CD4-positive, alpha-beta T cell (primary cell): ENCODE data around the gene KYNU. TPM values are rescaled to one million over a fixed set of nuclear protein-coding genes. Genes with fewer than 3 reads are reported as not detected.
"Not testable (repeated sequence)": the region's sequence is repeated elsewhere in the genome, so short reads cannot be mapped to it uniquely, and the experiment has no call there.

Source experiments
- ATAC-seq: fragments of 200-7000 bp; cut with Tn5 transposase; one replicate; pipeline ENCODE4 v1.10.0; 2022; ENCODE audit warnings: mild to moderate bottlenecking; ENCODE audit not compliant: poor library complexity
- CTCF ChIA-PET: fragments of 350-600 bp; sonication (Branson Sonifier 250); formaldehyde crosslinking; loops from one replicate; lab custom pipeline; 2021; ENCODE audit warnings: antibody characterized with exemption, inconsistent platforms; lab: Charles Lee
- POLR2A ChIA-PET: fragments of 350-600 bp; sonication (Branson Sonifier 250); formaldehyde crosslinking; loops from one replicate; lab custom pipeline; 2021; ENCODE audit warnings: antibody characterized with exemption, inconsistent platforms; lab: Charles Lee
- DNase-seq, 14 experiments: peaks; one replicate each; pipeline ENCODE4 v3.0.0-alpha.2; 2013 to 2020; ENCODE audit warnings: mixed read lengths in 2 of 14
- H3K27ac ChIP-seq, 2 donors: one replicate each; pipeline versions ENCODE4 v1.5.1 to v1.7.0; 2013; ENCODE audit warnings: low read length in 2 of 2, low read depth in 1 of 2, mild to moderate bottlenecking in 1 of 2
- H3K27me3 ChIP-seq, 2 experiments: 1 replicate in 1 of 2; 2 replicates in 1 of 2; pipeline versions ENCODE4 v1.6.1 to v1.7.0; 2013; ENCODE audit warnings: low read length in 2 of 2, control low read depth in 1 of 2, mild to moderate bottlenecking in 1 of 2, moderate library complexity in 1 of 2; ENCODE audit not compliant: insufficient read depth in 2 of 2, control insufficient read depth in 1 of 2
- H3K36me3 ChIP-seq: one replicate; pipeline ENCODE4 v1.6.1; 2013; ENCODE audit warnings: low read length, control low read depth; ENCODE audit not compliant: insufficient read depth
- H3K4me1 ChIP-seq: one replicate; pipeline ENCODE4 v1.6.1; 2013; ENCODE audit warnings: low read length, control low read depth; ENCODE audit not compliant: insufficient read depth
- H3K4me3 ChIP-seq: one replicate; pipeline ENCODE4 v1.5.1; 2013; ENCODE audit warnings: mild to moderate bottlenecking, low read length, moderate library complexity
- H3K9me3 ChIP-seq, 2 experiments: 1 replicate in 1 of 2; 2 replicates in 1 of 2; pipeline versions ENCODE4 v1.6.1 to v1.7.0; 2013; ENCODE audit warnings: low read length in 2 of 2, mild to moderate bottlenecking in 2 of 2, control low read depth in 1 of 2, moderate library complexity in 1 of 2; ENCODE audit not compliant: control insufficient read depth in 1 of 2, insufficient read depth in 1 of 2
- H3K27ac Mint-ChIP-seq: one replicate; pipeline ENCODE4 v1.8.0; 2020; ENCODE audit warnings: mixed read lengths
- H3K27me3 Mint-ChIP-seq: one replicate; pipeline ENCODE4 v1.8.0; 2021; ENCODE audit warnings: mixed read lengths
- H3K36me3 Mint-ChIP-seq: one replicate; pipeline ENCODE4 v1.8.0; 2021; ENCODE audit warnings: low read depth, mixed read lengths
- H3K4me1 Mint-ChIP-seq: one replicate; pipeline ENCODE4 v1.8.0; 2021; ENCODE audit warnings: low read depth, mixed read lengths
- H3K4me3 Mint-ChIP-seq: one replicate; pipeline ENCODE4 v1.8.0; 2020; ENCODE audit warnings: mild to moderate bottlenecking, mixed read lengths
- H3K9me3 Mint-ChIP-seq: one replicate; pipeline ENCODE4 v1.8.0; 2020; ENCODE audit warnings: mixed read lengths
- intact Hi-C, 2 experiments: fragments of 100-400 bp; cut with DNase I in 1 of 2; cut with micrococcal nuclease in 1 of 2; formaldehyde crosslinking; loops; one replicate each; pipeline versions ENCODE4 v1.15.1 to v1.9.0; 2023 to 2025; cut with DNase I, micrococcal nuclease
- total RNA-seq, 174 experiments: library from RNA in 2 of 174; stranded (reverse) in 2 of 174; gene quantifications; one replicate each; pipeline ENCODE4 v1.2.3 and lab custom pipeline; 2021 to 2026
- TF ChIP-seq, protein P1 (sequence below): fragments of 200-600 bp; IDR thresholded peaks from one replicate; pipeline ENCODE4 v1.8.0; 2022; ENCODE audit warnings: antibody characterized with exemption, mild to moderate bottlenecking

KYNU gene
- total RNA-seq, 2 experiments from 2014 or later: 0.38 to 0.50 TPM

GRCh38 chr2:142901780-142902179, 24.3 kb downstream of the KYNU start:
- Histone ChIP-seq H3K36me3 (no peaks in the 10 kb centered on the region), H3K9me3 (no peaks in the 10 kb centered on the region), H3K27me3 (no peaks in the 10 kb centered on the region), H3K4me1 (no peaks in the 10 kb centered on the region), H3K27ac (no peak overlapping the region), H3K4me3 (no peak overlapping the region)
- H3K4me3 Mint-ChIP-seq: no peak overlapping the region
- no peaks in the 10 kb centered on the region for H3K27me3 Mint-ChIP-seq
- H3K36me3 Mint-ChIP-seq: no peaks in the 10 kb centered on the region
- ATAC-seq (no peak), DNase-seq (no peak)
- H3K27ac Mint-ChIP-seq: no peak overlapping the region
- CTCF ChIA-PET: no interaction called here
- TF ChIP-seq, protein P1, sequence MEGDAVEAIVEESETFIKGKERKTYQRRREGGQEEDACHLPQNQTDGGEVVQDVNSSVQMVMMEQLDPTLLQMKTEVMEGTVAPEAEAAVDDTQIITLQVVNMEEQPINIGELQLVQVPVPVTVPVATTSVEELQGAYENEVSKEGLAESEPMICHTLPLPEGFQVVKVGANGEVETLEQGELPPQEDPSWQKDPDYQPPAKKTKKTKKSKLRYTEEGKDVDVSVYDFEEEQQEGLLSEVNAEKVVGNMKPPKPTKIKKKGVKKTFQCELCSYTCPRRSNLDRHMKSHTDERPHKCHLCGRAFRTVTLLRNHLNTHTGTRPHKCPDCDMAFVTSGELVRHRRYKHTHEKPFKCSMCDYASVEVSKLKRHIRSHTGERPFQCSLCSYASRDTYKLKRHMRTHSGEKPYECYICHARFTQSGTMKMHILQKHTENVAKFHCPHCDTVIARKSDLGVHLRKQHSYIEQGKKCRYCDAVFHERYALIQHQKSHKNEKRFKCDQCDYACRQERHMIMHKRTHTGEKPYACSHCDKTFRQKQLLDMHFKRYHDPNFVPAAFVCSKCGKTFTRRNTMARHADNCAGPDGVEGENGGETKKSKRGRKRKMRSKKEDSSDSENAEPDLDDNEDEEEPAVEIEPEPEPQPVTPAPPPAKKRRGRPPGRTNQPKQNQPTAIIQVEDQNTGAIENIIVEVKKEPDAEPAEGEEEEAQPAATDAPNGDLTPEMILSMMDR: no peak
- H3K4me1 Mint-ChIP-seq: no peaks in the 10 kb centered on the region
- no peaks in the 10 kb centered on the region for H3K9me3 Mint-ChIP-seq
- POLR2A ChIA-PET: no interaction called here
- intact Hi-C loops: no loop called here

DNA sequence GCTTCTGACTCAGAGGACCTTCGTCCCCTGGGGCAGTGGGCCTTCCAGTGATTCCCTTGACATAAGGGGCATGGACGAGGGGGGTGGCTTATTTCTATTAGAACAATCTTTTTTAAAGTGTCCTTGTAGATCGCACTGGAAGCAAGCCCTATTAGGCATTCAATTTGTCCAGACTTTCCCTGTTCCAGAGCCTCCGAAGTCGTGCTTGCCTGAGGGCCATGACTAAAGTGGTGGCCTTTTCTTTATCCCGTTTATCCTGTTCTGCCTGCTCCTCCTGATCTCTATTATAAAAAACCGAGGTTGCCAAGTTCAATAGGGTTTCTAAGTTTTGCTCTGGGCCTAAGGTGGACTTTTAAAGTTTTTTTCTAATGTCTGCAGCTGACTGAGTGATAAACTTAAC, 26.3 kb downstream of the KYNU start:
- H3K36me3 ChIP-seq, H3K4me1 ChIP-seq, intact Hi-C loops, H3K27me3 Mint-ChIP-seq, H3K9me3 Mint-ChIP-seq, H3K36me3 Mint-ChIP-seq, H3K27ac ChIP-seq, DNase-seq, H3K4me1 Mint-ChIP-seq, H3K4me3 ChIP-seq, H3K27me3 ChIP-seq, CTCF ChIA-PET, POLR2A ChIA-PET, ATAC-seq, H3K27ac Mint-ChIP-seq, H3K4me3 Mint-ChIP-seq, H3K9me3 ChIP-seq: not testable (repeated sequence)

- no peaks in the 10 kb centered on the region for H3K9me3 Mint-ChIP-seq
- ChIA-PET POLR2A (no interaction called here), CTCF (no interaction called here)
- H3K27ac ChIP-seq: no peak overlapping the region
- no peak overlapping the region for H3K4me3 ChIP-seq
- no peak overlapping the region for H3K4me3 Mint-ChIP-seq
- no peak overlapping the region for H3K27ac Mint-ChIP-seq
- no peak for DNase-seq
- H3K36me3 ChIP-seq: no peaks in the 10 kb centered on the region
- H3K4me1 Mint-ChIP-seq: no peaks in the 10 kb centered on the region
- H3K27me3 ChIP-seq: no peaks in the 10 kb centered on the region
- no peaks in the 10 kb centered on the region for H3K4me1 ChIP-seq
- H3K9me3 ChIP-seq: no peaks in the 10 kb centered on the region
- TF ChIP-seq, protein P1: no peak
- no peak for ATAC-seq
- no peaks in the 10 kb centered on the region for H3K36me3 Mint-ChIP-seq
- no peaks in the 10 kb centered on the region for H3K27me3 Mint-ChIP-seq
- intact Hi-C loops: no loop called here
These were observed 30.2 kb downstream of the KYNU start for GRCh38 chr2:142907653-142908052.

DNA sequence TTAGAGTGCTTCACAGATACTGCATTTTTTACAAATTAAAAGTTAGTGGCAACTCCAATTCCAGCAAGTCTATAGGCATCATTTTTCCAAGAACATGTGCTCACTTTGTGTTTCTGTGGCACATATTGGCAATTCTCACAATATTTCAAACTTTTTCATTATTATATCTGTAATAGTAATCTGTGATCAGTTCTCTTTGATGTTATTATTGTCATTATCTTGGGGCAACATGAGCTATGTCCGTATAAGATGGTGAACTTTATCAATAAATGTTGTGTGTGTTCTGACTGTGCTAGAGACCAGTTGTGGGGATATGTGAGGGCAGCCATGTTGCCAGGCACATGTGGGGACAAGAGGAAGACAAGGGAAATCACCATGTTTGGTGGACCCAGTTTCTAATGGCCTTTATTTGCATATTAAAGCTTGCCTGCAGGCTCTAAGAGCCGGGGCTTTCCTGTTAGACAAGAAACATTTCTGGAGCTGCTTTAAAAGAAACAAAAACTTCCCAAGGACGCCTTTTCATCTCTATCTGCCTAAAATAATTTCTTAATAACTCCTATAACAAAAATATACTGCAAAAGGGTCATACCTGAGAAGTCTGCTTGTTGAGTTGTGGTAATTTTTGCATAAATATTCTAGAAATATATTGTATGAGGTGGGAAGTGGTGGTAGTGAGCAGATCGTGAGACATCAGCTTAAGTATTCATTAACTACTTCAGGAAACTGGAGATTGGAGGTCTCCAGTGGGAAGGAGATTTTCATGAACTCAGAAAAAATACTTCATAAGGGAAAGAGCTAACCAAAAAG, 37.2 kb downstream of the KYNU start:
- ATAC-seq (no peak), DNase-seq (no peak)
- no peaks in the 10 kb centered on the region for H3K27me3 ChIP-seq
- CTCF ChIA-PET: no interaction called here
- H3K27ac Mint-ChIP-seq: no peak overlapping the region
- no peak overlapping the region for H3K27ac ChIP-seq
- no peak overlapping the region for H3K4me3 ChIP-seq
- no peaks in the 10 kb centered on the region for H3K4me1 ChIP-seq
- TF ChIP-seq, protein P1: no peak
- no peak overlapping the region for H3K4me3 Mint-ChIP-seq
- H3K27me3 Mint-ChIP-seq: no peaks in the 10 kb centered on the region
- H3K4me1 Mint-ChIP-seq: no peaks in the 10 kb centered on the region
- no peaks in the 10 kb centered on the region for H3K9me3 Mint-ChIP-seq
- intact Hi-C loops: no loop called here
- no peaks in the 10 kb centered on the region for H3K36me3 ChIP-seq
- H3K36me3 Mint-ChIP-seq: no peaks in the 10 kb centered on the region
- H3K9me3 ChIP-seq: no peaks in the 10 kb centered on the region
- POLR2A ChIA-PET: no interaction called here
